ENCODE measurements around the gene MLYCD.
A peak's percentile ranks its signal among the peaks of the same experiment; 100 is the strongest.

The MLYCD gene

GRCh38 chr16:83960521-83961249 lies 61.8 kb downstream of the MLYCD start:
- Histone ChIP-seq H3K4me3 (ENCODE audit: low read length) (no peak overlapping the region), H3K4me1 (ENCODE audit: insufficient read depth, low read length) (no peaks in the 10 kb centered on the region), H3K27me3 (ENCODE audit: insufficient read depth, low read length) (no peaks in the 10 kb centered on the region), H3K36me3 (ENCODE audit: insufficient read depth, low read length) (no peaks in the 10 kb centered on the region), H2AFZ (ENCODE audit: low read depth, low read length) (no peak overlapping the region), H3K9me3 (ENCODE audit: low read length) (no peaks in the 10 kb centered on the region)

GRCh38 chr16:83961591-83961990 lies 62.7 kb downstream of the MLYCD start:
- Histone ChIP-seq H2AFZ (ENCODE audit: low read depth, low read length) (no peak overlapping the region), H3K4me3 (ENCODE audit: low read length) (no peak overlapping the region), H3K9me3 (ENCODE audit: low read length) (no peaks in the 10 kb centered on the region), H3K4me1 (ENCODE audit: insufficient read depth, low read length) (no peaks in the 10 kb centered on the region), H3K27me3 (ENCODE audit: insufficient read depth, low read length) (no peaks in the 10 kb centered on the region), H3K36me3 (ENCODE audit: insufficient read depth, low read length) (no peaks in the 10 kb centered on the region)

GRCh38 chr16:83963277-83964119 lies 64.6 kb downstream of the MLYCD start:
- Histone ChIP-seq H2AFZ (ENCODE audit: low read depth, low read length) (no peak overlapping the region), H3K36me3 (ENCODE audit: insufficient read depth, low read length) (no peaks in the 10 kb centered on the region), H3K4me1 (ENCODE audit: insufficient read depth, low read length) (no peaks in the 10 kb centered on the region), H3K9me3 (ENCODE audit: low read length) (no peaks in the 10 kb centered on the region), H3K27me3 (ENCODE audit: insufficient read depth, low read length) (no peaks in the 10 kb centered on the region), H3K4me3 (ENCODE audit: low read length) (no peak overlapping the region)

GRCh38 chr16:83964684-83965443 lies 65.9 kb downstream of the MLYCD start:
- peaks cover 6% of the 10 kb centered on the region for H3K4me1 ChIP-seq (ENCODE audit: insufficient read depth, low read length)
- no peak overlapping the region for H3K4me3 ChIP-seq (ENCODE audit: low read length)
- no peaks in the 10 kb centered on the region for H3K36me3 ChIP-seq (ENCODE audit: insufficient read depth, low read length)
- H3K9me3 ChIP-seq (ENCODE audit: low read length): no peaks in the 10 kb centered on the region
- no peak overlapping the region for H2AFZ ChIP-seq (ENCODE audit: low read depth, low read length)
- H3K27me3 ChIP-seq (ENCODE audit: insufficient read depth, low read length): no peaks in the 10 kb centered on the region

- no peaks in the 10 kb centered on the region for H3K36me3 ChIP-seq (ENCODE audit: insufficient read depth, low read length)
- no peak overlapping the region for H2AFZ ChIP-seq (ENCODE audit: low read depth, low read length)
- H3K27me3 ChIP-seq (ENCODE audit: insufficient read depth, low read length): no peaks in the 10 kb centered on the region
- no peak overlapping the region for H3K4me3 ChIP-seq (ENCODE audit: low read length)
- no peaks in the 10 kb centered on the region for H3K9me3 ChIP-seq (ENCODE audit: low read length)
- H3K4me1 ChIP-seq (ENCODE audit: insufficient read depth, low read length): peaks cover 8% of the 10 kb centered on the region
These were observed 66.7 kb downstream of the MLYCD start for GRCh38 chr16:83965444-83966152.

- Histone ChIP-seq H2AFZ (ENCODE audit: low read depth, low read length) (no peak overlapping the region), H3K4me1 (ENCODE audit: insufficient read depth, low read length) (peaks cover 8% of the 10 kb centered on the region), H3K9me3 (ENCODE audit: low read length) (no peaks in the 10 kb centered on the region), H3K36me3 (ENCODE audit: insufficient read depth, low read length) (no peaks in the 10 kb centered on the region), H3K27me3 (ENCODE audit: insufficient read depth, low read length) (no peaks in the 10 kb centered on the region), H3K4me3 (ENCODE audit: low read length) (no peak overlapping the region)
These were observed 67.3 kb downstream of the MLYCD start for GRCh38 chr16:83966153-83966696.

- H3K27me3 ChIP-seq (ENCODE audit: insufficient read depth, low read length): no peaks in the 10 kb centered on the region
These were observed 68.2 kb downstream of the MLYCD start for GRCh38 chr16:83967091-83967490.

GRCh38 chr16:83967838-83968305 lies 69.0 kb downstream of the MLYCD start, which contains the start of gene NECAB2:
TSS of gene NECAB2 (plus strand) at chr16:83968244. CDS start at chr16:83968649, 405 bp downstream.
- Histone ChIP-seq H3K4me1 (ENCODE audit: insufficient read depth, low read length) (peaks cover 8% of the 10 kb centered on the region), H3K36me3 (ENCODE audit: insufficient read depth, low read length) (no peaks in the 10 kb centered on the region), H3K4me3 (ENCODE audit: low read length) (peak within 1 kb of the TSS; percentile 46), H3K9me3 (ENCODE audit: low read length) (no peaks in the 10 kb centered on the region), H2AFZ (ENCODE audit: low read depth, low read length) (no peak within 1 kb of the TSS), H3K27me3 (ENCODE audit: insufficient read depth, low read length) (no peaks in the 10 kb centered on the region)

More at GRCh38 chr16:83967091-83967490, 68.2 kb downstream of the MLYCD start:
- Histone ChIP-seq H3K9me3 (ENCODE audit: low read length) (no peaks in the 10 kb centered on the region), H3K36me3 (ENCODE audit: insufficient read depth, low read length) (no peaks in the 10 kb centered on the region), H3K4me3 (ENCODE audit: low read length) (no peak overlapping the region), H2AFZ (ENCODE audit: low read depth, low read length) (no peak overlapping the region), H3K4me1 (ENCODE audit: insufficient read depth, low read length) (peaks cover 8% of the 10 kb centered on the region)

- Histone ChIP-seq H3K36me3 (ENCODE audit: insufficient read depth, low read length) (no peaks in the 10 kb centered on the region), H3K4me1 (ENCODE audit: insufficient read depth, low read length) (peaks cover 8% of the 10 kb centered on the region), H2AFZ (ENCODE audit: low read depth, low read length) (no peak overlapping the region), H3K9me3 (ENCODE audit: low read length) (no peaks in the 10 kb centered on the region), H3K4me3 (ENCODE audit: low read length) (peak overlapping the region; percentile 46), H3K27me3 (ENCODE audit: insufficient read depth, low read length) (no peaks in the 10 kb centered on the region)
These were observed 69.5 kb downstream of the MLYCD start for GRCh38 chr16:83968306-83968851.

GRCh38 chr16:83968891-83969649 lies 70.2 kb downstream of the MLYCD start:
- Histone ChIP-seq H3K9me3 (ENCODE audit: low read length) (no peaks in the 10 kb centered on the region), H3K27me3 (ENCODE audit: insufficient read depth, low read length) (no peaks in the 10 kb centered on the region), H2AFZ (ENCODE audit: low read depth, low read length) (no peak overlapping the region), H3K36me3 (ENCODE audit: insufficient read depth, low read length) (no peaks in the 10 kb centered on the region), H3K4me3 (ENCODE audit: low read length) (peak overlapping the region; percentile 46), H3K4me1 (ENCODE audit: insufficient read depth, low read length) (peaks cover 8% of the 10 kb centered on the region)

- Histone ChIP-seq H3K4me1 (ENCODE audit: insufficient read depth, low read length) (peaks cover 8% of the 10 kb centered on the region), H2AFZ (ENCODE audit: low read depth, low read length) (no peak overlapping the region), H3K27me3 (ENCODE audit: insufficient read depth, low read length) (no peaks in the 10 kb centered on the region), H3K9me3 (ENCODE audit: low read length) (no peaks in the 10 kb centered on the region), H3K36me3 (ENCODE audit: insufficient read depth, low read length) (no peaks in the 10 kb centered on the region), H3K4me3 (ENCODE audit: low read length) (no peak overlapping the region)
These were observed 71.0 kb downstream of the MLYCD start for GRCh38 chr16:83969771-83970429.

Data from neuron (in vitro differentiated cells).